VCaP (cell line): ENCODE data around the gene SELPLG.

ENCODE experiments used
- H3K27ac ChIP-seq: fragments of 450-650 bp; 2 replicates; pipeline ENCODE4 v1.5.1; 2017
- CTCF ChIP-seq: fragments of 450-650 bp; conservative IDR thresholded peaks from 2 replicates; pipeline ENCODE4 v1.5.1; 2017; ENCODE audit warnings: mild to moderate bottlenecking, moderate library complexity

SELPLG gene

GRCh38 chr12:108582978-108583770, 50.5 kb downstream of the SELPLG start:
- no peak overlapping the region for H3K27ac ChIP-seq
- TF ChIP-seq CTCF, result no peak

- H3K27ac ChIP-seq, result no peak overlapping the region
- TF ChIP-seq CTCF, result no peak
Observed at GRCh38 chr12:108582509-108582908, 51.2 kb downstream of the SELPLG start.

GRCh38 chr12:108581311-108582227, 52.1 kb downstream of the SELPLG start:
- no peak for TF ChIP-seq CTCF
- H3K27ac ChIP-seq, result no peak overlapping the region

GRCh38 chr12:108580531-108580930, 53.2 kb downstream of the SELPLG start:
- H3K27ac ChIP-seq, result no peak overlapping the region
- TF ChIP-seq CTCF, result no peak

- TF ChIP-seq CTCF, result no peak
- H3K27ac ChIP-seq, result no peak overlapping the region
Observed at GRCh38 chr12:108578813-108579212, 54.9 kb downstream of the SELPLG start.

- no peak overlapping the region for H3K27ac ChIP-seq
- no peak for TF ChIP-seq CTCF
Observed at GRCh38 chr12:108578264-108578663, 55.4 kb downstream of the SELPLG start.

- no peak overlapping the region for H3K27ac ChIP-seq
- no peak for TF ChIP-seq CTCF
Observed at GRCh38 chr12:108577458-108577857, 56.2 kb downstream of the SELPLG start.
